ENCODE measurements around the gene NIPAL4. TPM values are rescaled to one million over a fixed set of nuclear protein-coding genes. Genes with fewer than 3 reads are reported as not detected.
A peak's percentile ranks its signal among the peaks of the same experiment; 100 is the strongest.

Gene NIPAL4
- total RNA-seq, 6 experiments from 2014 or later: 0.14 to 0.38 (median 0.22) TPM

DNA sequence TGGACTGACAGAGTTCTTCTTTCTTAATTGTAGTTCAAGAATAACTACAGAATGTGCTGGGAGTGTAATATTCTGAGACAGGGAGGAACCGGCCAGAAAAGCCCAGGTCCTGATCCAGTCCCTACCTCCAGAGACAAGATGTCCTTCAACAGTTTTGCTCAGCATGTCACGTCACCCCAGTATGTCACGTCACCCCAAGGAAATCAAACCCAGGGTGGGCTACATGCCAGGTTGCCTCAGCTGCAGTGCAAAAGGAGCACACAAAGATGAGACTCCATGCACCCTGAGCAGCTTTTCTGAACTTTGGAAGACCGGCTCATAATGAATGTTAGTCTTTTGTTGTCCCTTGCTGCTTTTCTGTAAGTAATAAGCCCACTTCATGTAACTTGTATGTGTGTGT is 25.9 kb upstream of the NIPAL4 start:
- Mint-ChIP-seq H3K4me1 (ENCODE audit: low read depth) (peaks cover 10% of the 10 kb centered on the region), H3K9me3 (peaks cover 3% of the 10 kb centered on the region; the same call in 1 of the 2 replicates), H3K27ac (no peak overlapping the region), H3K4me3 (no peak overlapping the region), H3K36me3 (ENCODE audit: low read depth) (no peaks in the 10 kb centered on the region), H3K27me3 (ENCODE audit: insufficient read depth) (no peaks in the 10 kb centered on the region; the same call in none of the 2 replicates)
- no peak for DNase-seq
- no peak for TF ChIP-seq CTCF (IDR thresholded peaks at IDR 0.05)

- no peak for DNase-seq
- H3K4me1 Mint-ChIP-seq (ENCODE audit: low read depth): peaks cover 11% of the 10 kb centered on the region
- H3K9me3 Mint-ChIP-seq: no peaks in the 10 kb centered on the region
- no peak for TF ChIP-seq CTCF (IDR thresholded peaks at IDR 0.05)
- no peaks in the 10 kb centered on the region for H3K36me3 Mint-ChIP-seq (ENCODE audit: low read depth)
- no peaks in the 10 kb centered on the region; the same call in 1 of the 2 replicates for H3K27me3 Mint-ChIP-seq (ENCODE audit: insufficient read depth)
- no peak overlapping the region for H3K27ac Mint-ChIP-seq
- peak overlapping the region; percentile 32 for H3K4me3 Mint-ChIP-seq
These were observed 16.9 kb upstream of the NIPAL4 start for GRCh38 chr5:157443041-157443549.

DNA sequence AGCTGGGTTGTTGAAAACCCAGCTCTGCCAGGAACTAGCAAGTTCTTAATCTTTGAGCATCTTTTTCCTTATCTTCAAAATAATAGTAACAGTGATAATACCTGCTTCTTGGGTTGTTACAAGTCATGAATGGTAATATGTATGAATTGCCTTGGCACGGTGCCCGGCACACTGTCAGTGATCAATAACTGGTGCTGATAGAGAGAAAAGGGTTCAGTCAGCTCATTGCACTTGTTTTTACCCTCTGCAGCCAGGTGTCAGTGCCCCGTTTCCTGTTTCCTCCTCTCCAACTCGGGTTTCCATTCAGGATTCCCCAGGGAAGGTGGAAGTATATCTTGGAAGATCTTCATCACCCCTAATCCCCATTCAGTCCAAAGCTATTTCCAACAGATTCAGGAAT is 15.8 kb upstream of the NIPAL4 start:
- no peaks in the 10 kb centered on the region for H3K36me3 Mint-ChIP-seq (ENCODE audit: low read depth)
- H3K27me3 Mint-ChIP-seq (ENCODE audit: insufficient read depth): no peaks in the 10 kb centered on the region; the same call in 1 of the 2 replicates

DNA sequence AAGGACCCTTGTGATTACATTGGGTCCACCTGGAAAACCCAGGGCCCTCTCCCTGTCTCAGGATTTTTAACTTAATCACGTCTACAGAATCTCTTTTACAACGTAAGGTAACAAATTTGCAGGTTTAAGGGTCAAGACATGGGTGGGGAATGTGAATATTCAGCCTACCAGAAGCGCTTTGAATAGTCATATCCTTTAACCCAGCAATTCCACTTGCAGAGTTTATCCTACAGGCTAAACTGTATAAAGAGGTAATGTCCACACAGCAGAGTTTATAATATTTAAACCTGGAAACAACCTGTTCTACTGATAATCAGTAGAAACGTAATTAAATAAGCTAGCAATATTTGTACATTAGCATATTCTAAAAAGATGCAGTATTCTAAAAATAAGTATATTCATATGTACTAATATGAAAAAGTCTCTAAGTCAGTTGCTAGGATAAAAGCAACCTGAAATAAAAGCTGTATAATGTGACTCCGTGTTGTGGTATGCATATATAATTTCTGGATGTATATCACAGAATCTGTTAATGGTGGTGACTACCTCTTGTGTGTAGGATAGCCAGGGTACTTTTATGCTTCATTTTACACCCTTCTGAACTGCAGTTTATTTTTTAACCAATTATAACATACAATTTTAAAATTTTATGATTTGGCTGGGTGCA is 14.1 kb upstream of the NIPAL4 start:
- no peak overlapping the region for H3K4me3 Mint-ChIP-seq
- no peaks in the 10 kb centered on the region for H3K9me3 Mint-ChIP-seq
- H3K27me3 Mint-ChIP-seq (ENCODE audit: insufficient read depth): no peaks in the 10 kb centered on the region; the same call in 1 of the 2 replicates
- H3K36me3 Mint-ChIP-seq (ENCODE audit: low read depth): no peaks in the 10 kb centered on the region
- DNase-seq: no peak
- H3K27ac Mint-ChIP-seq: no peak overlapping the region
- peaks cover 11% of the 10 kb centered on the region for H3K4me1 Mint-ChIP-seq (ENCODE audit: low read depth)
- TF ChIP-seq CTCF (IDR thresholded peaks at IDR 0.05): no peak

More for the DNA sequence above, 15.8 kb upstream of the NIPAL4 start:
- H3K4me3 Mint-ChIP-seq: no peak overlapping the region
- no peak for TF ChIP-seq CTCF (IDR thresholded peaks at IDR 0.05)
- H3K9me3 Mint-ChIP-seq: no peaks in the 10 kb centered on the region
- no peak for DNase-seq
- H3K27ac Mint-ChIP-seq: no peak overlapping the region
- H3K4me1 Mint-ChIP-seq (ENCODE audit: low read depth): peaks cover 11% of the 10 kb centered on the region

GRCh38 chr5:157446412-157446935 is 13.5 kb upstream of the NIPAL4 start:
- Mint-ChIP-seq H3K27ac (no peak overlapping the region), H3K27me3 (ENCODE audit: insufficient read depth) (no peaks in the 10 kb centered on the region; the same call in 1 of the 2 replicates), H3K36me3 (ENCODE audit: low read depth) (no peaks in the 10 kb centered on the region), H3K4me3 (no peak overlapping the region), H3K9me3 (no peaks in the 10 kb centered on the region), H3K4me1 (ENCODE audit: low read depth) (peaks cover 11% of the 10 kb centered on the region)
- TF ChIP-seq CTCF (IDR thresholded peaks at IDR 0.05): no peak
- DNase-seq: no peak
